GM12891 (cell line): ENCODE data around the gene STAP1.

ENCODE experiments used
- POLR2A ChIP-seq: IDR thresholded peaks from 2 replicates; pipeline ENCODE4 v1.6.1; 2011; ENCODE audit warnings: low read depth, low read length, control low read depth
- POLR2AphosphoS5 ChIP-seq: IDR thresholded peaks from 2 replicates; pipeline ENCODE4 v1.6.1; 2011; ENCODE audit warnings: low read depth, low read length, control low read depth
- POU2F2 ChIP-seq: IDR thresholded peaks from 2 replicates; pipeline ENCODE4 v1.6.1; 2011; ENCODE audit warnings: low read depth, mild to moderate bottlenecking, control low read depth, low read length, moderate library complexity
- SPI1 ChIP-seq: IDR thresholded peaks from 2 replicates; pipeline ENCODE4 v1.6.1; 2011; ENCODE audit warnings: low read depth, low read length, control low read depth
- TAF1 ChIP-seq: IDR thresholded peaks from 2 replicates; pipeline ENCODE4 v1.6.1; 2011; ENCODE audit warnings: low read depth, low read length, control low read depth

- TF ChIP-seq POLR2A (no peak), POLR2AphosphoS5 (no peak), TAF1 (no peak), POU2F2 (no peak), SPI1 (no peak)
Observed at GRCh38 chr4:67580577-67580976, 22.1 kb downstream of the STAP1 start.
